ENCODE measurements around the gene BTBD9. TPM values are rescaled to one million over a fixed set of nuclear protein-coding genes. Genes with fewer than 3 reads are reported as not detected.

The BTBD9 gene
- total RNA-seq, 4 donors from 2014 or later: 9.2 to 16.3 (median 11.6) TPM

DNA sequence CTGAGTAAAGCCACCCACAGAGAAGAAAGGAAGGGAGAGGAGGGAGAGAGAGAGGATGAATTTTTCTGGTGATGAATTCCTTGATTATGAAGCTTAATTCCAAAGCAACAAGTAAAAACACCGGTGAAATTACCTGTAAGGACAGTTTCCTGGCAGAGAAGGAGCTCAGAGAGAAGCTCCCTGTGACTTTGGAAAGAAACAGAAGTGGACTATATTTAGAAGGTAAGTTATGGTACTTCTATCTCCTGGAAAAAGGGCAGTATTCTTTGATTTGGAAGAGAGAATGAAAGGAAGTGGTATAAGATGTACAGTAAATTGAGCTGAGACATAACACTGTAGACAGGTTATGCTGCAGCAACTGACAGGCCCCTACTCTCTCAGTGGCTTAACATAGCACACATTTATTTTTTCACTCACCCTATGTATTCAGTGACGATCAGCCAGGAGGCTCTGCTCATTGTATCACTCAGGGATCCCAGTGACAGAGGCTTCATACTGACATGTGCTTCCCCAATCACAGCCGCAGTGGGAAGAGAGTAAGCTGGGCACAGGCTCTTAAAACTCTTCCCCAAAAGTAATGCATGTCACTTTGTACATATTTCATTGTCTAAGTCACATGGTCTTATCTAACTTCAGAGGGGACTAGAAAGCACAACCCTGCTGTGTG lies 349.5 kb downstream of the BTBD9 start:
- no peak overlapping the region for H3K27ac ChIP-seq
- H3K4me3 ChIP-seq: no peak overlapping the region
- H3K9me3 ChIP-seq: peaks cover 0 to 12% (median 0%) of the 10 kb centered on the region in 3 donors
- DNase-seq: no peak
- WGBS, 2 donors: 73 to 76% methylated on average over 3 of the region's 3 CpGs
- H3K36me3 ChIP-seq: peaks cover 0 to 11% (median 0%) of the 10 kb centered on the region in 3 donors
- H3K27me3 ChIP-seq: no peaks in the 10 kb centered on the region
- TF ChIP-seq, protein P1, sequence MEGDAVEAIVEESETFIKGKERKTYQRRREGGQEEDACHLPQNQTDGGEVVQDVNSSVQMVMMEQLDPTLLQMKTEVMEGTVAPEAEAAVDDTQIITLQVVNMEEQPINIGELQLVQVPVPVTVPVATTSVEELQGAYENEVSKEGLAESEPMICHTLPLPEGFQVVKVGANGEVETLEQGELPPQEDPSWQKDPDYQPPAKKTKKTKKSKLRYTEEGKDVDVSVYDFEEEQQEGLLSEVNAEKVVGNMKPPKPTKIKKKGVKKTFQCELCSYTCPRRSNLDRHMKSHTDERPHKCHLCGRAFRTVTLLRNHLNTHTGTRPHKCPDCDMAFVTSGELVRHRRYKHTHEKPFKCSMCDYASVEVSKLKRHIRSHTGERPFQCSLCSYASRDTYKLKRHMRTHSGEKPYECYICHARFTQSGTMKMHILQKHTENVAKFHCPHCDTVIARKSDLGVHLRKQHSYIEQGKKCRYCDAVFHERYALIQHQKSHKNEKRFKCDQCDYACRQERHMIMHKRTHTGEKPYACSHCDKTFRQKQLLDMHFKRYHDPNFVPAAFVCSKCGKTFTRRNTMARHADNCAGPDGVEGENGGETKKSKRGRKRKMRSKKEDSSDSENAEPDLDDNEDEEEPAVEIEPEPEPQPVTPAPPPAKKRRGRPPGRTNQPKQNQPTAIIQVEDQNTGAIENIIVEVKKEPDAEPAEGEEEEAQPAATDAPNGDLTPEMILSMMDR (IDR thresholded peaks at IDR 0.05): no peak
- TF ChIP-seq POLR2A (IDR thresholded peaks at IDR 0.05): no peak
- no peaks in the 10 kb centered on the region for H3K4me1 ChIP-seq
- intact Hi-C loops (cut with DNase I): no loop called here

DNA sequence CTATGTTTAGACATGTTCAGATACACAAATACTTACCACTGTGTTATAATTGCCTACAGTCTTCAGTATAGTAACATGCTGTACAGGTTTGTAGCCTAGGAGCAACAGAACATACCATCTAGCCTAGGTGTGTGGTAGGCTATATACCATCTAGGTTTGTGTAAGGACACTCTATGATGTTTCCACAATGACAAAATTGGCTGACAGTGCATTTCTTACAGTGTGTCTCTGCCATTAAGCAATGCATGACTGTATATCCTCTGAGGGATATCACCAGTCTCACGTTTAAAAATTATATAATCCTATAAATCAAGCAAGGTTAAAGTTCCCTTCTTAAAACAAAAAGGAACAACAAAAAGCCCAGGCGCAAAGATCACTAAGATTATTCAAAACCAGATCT lies 352.2 kb downstream of the BTBD9 start:
- no peak for DNase-seq
- H3K4me1 ChIP-seq: no peaks in the 10 kb centered on the region
- no peak for TF ChIP-seq POLR2A (IDR thresholded peaks at IDR 0.05)
- TF ChIP-seq, protein P1 (IDR thresholded peaks at IDR 0.05): no peak
- no peak overlapping the region for H3K4me3 ChIP-seq
- no peaks in the 10 kb centered on the region for H3K27me3 ChIP-seq
- H3K36me3 ChIP-seq: peaks cover 0 to 11% (median 0%) of the 10 kb centered on the region in 3 donors
- intact Hi-C loops (cut with DNase I): no loop called here
- no peaks in the 10 kb centered on the region for H3K9me3 ChIP-seq
- WGBS, 2 donors: 84 to 88% methylated on average over 2 of the region's 2 CpGs
- no peak overlapping the region for H3K27ac ChIP-seq

DNA sequence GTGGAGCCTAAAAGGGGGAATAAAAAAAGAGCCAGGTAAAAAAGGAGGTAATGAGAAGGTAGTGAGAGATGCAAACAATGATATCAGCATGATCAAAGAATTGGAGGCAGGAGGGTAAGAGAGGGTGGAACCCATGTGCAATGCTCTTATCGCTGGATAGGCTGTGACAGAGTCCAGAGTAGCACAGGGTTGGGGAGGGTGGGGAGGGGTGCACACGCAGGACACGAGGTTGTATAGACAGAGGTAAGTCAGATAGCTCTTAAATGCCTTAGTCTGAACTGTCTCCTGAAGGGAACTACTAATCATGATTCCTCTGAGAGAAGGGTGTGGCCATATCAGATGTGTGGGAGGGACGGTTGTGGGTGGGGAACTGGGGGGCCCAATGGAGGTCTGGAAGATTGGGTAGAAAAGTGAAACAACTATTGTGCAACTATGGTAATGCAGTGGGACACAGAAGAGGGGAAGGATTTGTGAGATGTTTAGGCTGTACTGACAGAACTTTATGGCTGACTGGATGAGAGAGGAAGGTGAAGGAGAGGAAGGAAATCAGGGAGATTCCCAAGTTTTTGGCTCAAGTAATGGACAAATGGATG lies 354.8 kb downstream of the BTBD9 start:
- 87 to 90% methylated on average over 4 of the region's 4 CpGs for WGBS, 2 donors
- Histone ChIP-seq H3K4me3 (no peak overlapping the region), H3K27me3 (no peaks in the 10 kb centered on the region), H3K9me3 (no peaks in the 10 kb centered on the region), H3K36me3 (peaks cover 0 to 11% (median 0%) of the 10 kb centered on the region in 3 donors), H3K27ac (no peak overlapping the region), H3K4me1 (no peaks in the 10 kb centered on the region)
- no peak for DNase-seq
- TF ChIP-seq POLR2A (IDR thresholded peaks at IDR 0.05): no peak
- TF ChIP-seq, protein P1 (IDR thresholded peaks at IDR 0.05): no peak
- intact Hi-C loops (cut with DNase I): no loop called here

DNA sequence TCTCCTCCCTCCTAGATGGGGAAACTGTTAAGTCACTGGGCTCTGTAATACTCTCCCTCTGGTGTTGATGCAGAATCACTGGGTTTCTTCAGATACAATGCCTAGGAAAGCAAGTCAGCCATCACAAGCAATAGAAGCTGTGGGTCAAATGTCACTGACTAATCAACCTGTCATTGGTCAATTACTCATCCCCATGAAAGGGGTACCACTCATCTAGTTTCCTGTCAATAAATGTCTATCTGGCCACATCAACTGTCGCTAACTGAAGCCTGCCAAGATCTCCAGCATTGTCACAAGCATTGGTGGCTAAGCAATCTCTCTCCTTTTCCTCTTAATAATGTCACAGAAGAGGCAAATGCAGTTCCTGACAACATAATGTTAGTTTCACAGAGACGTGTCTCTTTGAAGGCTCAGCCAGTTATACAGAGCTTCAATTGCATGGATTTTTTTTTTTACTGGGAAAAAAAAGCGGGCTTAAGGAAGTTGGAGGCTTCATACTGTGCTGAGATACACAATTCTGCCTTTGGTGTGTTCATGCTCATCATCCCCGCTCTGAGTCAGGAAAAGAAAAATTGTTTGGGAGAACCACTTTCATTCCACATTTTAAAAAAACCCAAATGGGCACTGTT lies 355.9 kb downstream of the BTBD9 start:
- no peaks in the 10 kb centered on the region for H3K9me3 ChIP-seq
- H3K4me1 ChIP-seq: no peaks in the 10 kb centered on the region
- WGBS, 2 donors: 90 to 95% methylated on average over 4 of the region's 4 CpGs
- H3K27me3 ChIP-seq: no peaks in the 10 kb centered on the region
- no peak for TF ChIP-seq POLR2A (IDR thresholded peaks at IDR 0.05)
- TF ChIP-seq, protein P1 (IDR thresholded peaks at IDR 0.05): no peak
- no peak overlapping the region for H3K4me3 ChIP-seq
- H3K27ac ChIP-seq: no peak overlapping the region
- peaks cover 0 to 11% (median 0%) of the 10 kb centered on the region in 3 donors for H3K36me3 ChIP-seq
- intact Hi-C loops (cut with DNase I): no loop called here
- no peak for DNase-seq

DNA sequence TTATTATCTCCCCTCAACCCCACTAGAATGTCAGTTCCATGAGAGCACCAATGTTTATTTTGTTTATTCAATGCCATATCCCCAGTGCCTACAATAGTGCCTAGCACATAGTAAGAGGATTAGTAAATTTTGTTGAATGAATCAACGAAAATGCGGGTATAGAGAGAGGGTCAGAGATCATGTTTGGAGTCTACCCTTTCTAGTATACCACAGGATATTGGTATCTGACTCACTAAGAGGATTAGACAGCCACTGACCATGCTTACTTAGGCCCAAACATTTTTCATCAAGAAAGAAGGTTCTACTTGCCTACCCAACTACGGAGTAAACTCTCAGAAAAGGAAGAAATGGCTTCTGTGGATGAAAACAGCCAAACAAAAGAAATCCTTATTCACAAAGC lies 356.8 kb downstream of the BTBD9 start:
- Histone ChIP-seq H3K4me1 (no peaks in the 10 kb centered on the region), H3K27me3 (no peaks in the 10 kb centered on the region), H3K9me3 (no peaks in the 10 kb centered on the region), H3K4me3 (no peak overlapping the region), H3K27ac (no peak overlapping the region), H3K36me3 (peaks cover 0 to 7% (median 0%) of the 10 kb centered on the region in 3 donors)
- no peak for DNase-seq
- TF ChIP-seq, protein P1 (IDR thresholded peaks at IDR 0.05): no peak
- no peak for TF ChIP-seq POLR2A (IDR thresholded peaks at IDR 0.05)
- 94 to 95% methylated on average over 3 of the region's 3 CpGs for WGBS, 2 donors
- intact Hi-C loops (cut with DNase I): no loop called here
